Measurements from ENCODE around the gene UBAC2.

UBAC2 gene

DNA sequence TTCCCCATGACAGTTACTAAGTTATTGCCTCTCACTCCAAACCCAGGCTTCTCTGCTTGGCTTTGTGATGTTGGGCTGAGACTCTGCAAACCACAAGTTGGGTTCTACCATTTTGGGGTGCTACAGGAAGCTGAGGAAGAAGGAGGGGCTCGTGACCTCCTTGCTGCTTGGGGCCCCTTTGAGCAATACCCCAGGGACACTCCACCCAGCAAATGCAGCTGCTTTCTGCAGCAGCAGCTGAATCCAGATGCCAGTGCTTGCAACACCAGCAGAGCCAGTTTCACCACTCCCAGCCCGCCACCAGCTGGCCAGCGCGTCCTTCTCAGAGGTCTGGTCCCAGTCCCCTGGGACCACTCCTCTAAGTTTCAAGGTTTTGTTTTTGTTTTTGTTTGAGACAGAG lies 22.0 kb upstream of the UBAC2 start:
- in situ Hi-C loops (cut with MboI; ENCODE audit: low pct_unique_long_range_greater_than_20kb, low sequenced_read_pairs), result loop anchor here (10.0 kb wide), 1 partner anchor 86 kb away; no protein-coding TSS in a partner anchor
- no peak for DNase-seq

DNA sequence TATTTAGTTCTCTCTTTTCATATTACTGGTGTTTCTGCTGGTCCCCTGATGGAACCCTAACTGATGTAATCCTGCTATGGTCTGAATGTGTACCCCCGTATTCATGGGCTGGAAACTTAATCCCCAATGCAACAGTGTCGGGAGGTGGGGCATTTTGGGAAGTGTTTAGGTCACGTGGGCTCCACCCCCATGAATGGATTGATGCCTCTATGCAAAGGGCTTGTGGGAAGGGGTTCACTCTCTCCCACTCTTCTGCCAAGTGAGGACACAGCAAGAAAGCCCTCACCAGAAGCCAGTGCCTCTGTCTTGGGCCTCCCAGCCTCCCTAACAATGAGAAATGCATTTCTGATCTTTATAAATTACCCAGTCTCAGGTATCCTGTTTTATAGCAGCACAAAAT lies 21.2 kb upstream of the UBAC2 start:
- DNase-seq, result no peak
- in situ Hi-C loops (cut with MboI; ENCODE audit: low pct_unique_long_range_greater_than_20kb, low sequenced_read_pairs), result loop anchor here (10.0 kb wide), 1 partner anchor 85 kb away; no protein-coding TSS in a partner anchor

DNA sequence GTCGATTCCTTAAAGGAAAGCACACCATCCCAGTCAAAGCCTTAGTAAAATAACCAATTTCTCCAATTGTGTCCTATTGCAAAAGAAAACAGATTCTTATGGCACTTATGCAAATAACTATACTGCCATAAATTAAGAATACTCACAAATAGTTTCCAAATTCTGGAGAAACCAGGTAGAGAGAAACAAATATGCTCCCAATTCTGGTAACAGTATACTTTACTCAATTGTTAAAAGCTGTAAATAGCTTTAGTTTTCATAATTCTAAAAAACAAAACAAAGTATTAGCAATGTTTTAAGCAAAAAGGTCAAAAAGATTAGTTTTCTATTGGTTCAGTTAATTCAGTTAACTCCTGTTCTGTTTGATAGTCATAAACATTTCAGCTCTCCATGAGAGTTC lies 18.2 kb upstream of the UBAC2 start:
- no peak for DNase-seq

DNA sequence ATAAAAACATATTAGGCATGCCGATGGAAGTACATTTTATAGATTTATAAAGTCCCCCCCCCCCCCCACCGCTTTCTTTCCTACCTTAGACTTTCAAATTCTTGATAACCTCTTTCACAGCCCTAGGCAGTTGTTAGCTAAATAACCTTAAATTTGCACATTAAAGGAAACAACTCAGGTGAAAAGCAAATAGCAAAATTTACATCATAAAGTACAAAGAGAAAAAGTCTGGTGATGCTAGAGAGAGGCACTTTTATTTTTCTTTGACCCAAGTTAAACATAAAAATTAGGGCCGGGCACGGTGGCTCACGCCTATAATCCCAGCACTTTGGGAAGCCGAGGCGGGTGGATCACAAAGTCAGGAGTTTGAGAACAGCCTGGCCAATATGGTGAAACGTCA lies 15.0 kb upstream of the UBAC2 start:
- DNase-seq, result no peak
- in situ Hi-C loops (cut with MboI; ENCODE audit: low pct_unique_long_range_greater_than_20kb, low sequenced_read_pairs), result no loop called here

More for the DNA sequence above, 18.2 kb upstream of the UBAC2 start:
- in situ Hi-C loops (cut with MboI; ENCODE audit: low pct_unique_long_range_greater_than_20kb, low sequenced_read_pairs), result no loop called here

DNA sequence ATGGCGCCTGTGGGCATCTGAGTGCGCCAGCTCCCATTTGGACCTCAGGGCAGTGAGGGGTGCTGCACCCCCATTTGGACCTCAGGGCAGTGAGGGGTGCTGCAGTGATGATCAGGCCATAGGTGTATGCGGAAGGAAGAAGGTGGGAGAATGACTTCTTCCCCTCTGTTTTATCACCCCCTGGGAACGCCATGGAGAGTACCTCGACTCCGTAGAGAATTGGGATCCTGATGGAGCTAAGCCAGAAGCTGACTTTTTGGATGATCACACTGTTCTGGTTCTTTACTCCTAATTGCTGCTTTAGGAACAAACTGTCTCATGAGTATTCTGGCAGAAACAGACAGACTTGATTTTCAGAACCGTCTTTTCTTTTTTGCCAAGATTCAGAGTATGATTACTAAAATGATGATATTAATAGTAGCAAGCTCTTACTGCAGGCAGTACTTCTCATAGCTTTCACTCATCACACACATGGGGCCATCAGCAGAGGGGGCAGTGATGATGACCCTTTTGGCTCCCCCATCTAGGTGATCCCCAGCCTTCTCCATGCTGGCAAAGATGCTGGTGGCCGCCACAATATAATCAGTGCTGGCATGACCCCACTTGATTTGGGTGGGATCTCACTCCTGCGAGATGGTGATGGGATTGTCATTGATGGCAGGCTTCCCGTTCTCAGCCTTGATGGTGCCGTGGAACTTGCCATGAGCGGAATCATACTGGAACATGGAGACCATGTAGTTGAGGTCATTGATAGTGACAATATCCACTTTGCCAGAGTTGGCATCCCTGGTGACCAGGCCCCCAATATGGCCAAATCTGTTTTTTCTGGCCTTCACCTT lies 10.3 kb upstream of the UBAC2 start:
- in situ Hi-C loops (cut with MboI; ENCODE audit: low pct_unique_long_range_greater_than_20kb, low sequenced_read_pairs), result no loop called here

DNA sequence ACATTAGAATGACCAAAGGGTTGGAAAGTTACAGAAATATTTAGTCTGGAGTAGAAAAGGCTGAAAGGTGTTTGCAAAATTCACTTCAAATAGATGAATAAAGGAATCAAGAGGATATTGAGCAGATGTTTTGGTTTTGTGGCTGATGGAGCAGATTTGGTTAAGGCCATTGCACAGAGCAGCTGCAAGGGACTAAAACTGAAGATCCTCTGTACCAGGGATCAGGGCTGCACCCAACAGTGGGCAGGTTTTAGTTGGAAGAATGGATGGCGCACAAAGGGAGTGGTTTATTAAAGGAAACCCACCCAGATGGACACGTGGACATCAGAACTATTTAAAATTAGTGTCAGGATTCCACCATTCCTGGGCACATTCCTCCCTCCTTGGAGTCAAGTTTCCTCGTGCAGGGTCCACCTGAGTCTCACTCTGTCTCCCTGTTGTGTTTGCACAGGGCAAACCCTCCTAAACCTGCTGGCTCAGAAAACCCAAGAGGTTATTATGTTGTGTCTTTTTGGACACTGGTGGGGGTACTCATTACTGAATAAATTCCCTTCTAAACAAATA lies 9.2 kb upstream of the UBAC2 start:
- no peak for DNase-seq
- in situ Hi-C loops (cut with MboI; ENCODE audit: low pct_unique_long_range_greater_than_20kb, low sequenced_read_pairs), result no loop called here

More for the DNA sequence above, 10.3 kb upstream of the UBAC2 start:
- DNase-seq, result no peak

DNA sequence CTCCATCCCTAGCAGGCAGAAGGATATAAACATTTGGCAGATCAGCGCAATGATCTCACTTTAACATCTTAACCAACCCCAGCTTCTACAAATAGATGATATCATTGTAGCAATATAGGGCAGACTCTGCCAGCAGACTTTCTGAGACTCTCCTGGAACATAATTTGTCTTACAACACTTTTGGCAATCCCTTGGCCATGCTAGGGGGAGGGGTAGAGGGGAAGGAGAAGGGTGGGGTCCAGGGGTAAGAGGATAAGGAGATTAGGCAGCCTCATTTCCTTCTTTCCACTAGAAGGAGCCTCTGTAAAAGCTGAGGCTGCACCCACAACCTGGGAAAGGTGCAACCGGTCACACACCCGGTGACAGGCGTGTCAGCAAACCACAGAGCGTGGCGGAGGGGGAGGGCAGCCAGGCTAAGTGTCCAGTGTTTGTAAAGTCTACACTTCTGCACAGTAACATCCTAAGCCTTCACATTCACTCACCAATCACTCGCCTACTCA lies 8.7 kb upstream of the UBAC2 start:
- in situ Hi-C loops (cut with MboI; ENCODE audit: low pct_unique_long_range_greater_than_20kb, low sequenced_read_pairs), result no loop called here
- no peak for DNase-seq

DNA sequence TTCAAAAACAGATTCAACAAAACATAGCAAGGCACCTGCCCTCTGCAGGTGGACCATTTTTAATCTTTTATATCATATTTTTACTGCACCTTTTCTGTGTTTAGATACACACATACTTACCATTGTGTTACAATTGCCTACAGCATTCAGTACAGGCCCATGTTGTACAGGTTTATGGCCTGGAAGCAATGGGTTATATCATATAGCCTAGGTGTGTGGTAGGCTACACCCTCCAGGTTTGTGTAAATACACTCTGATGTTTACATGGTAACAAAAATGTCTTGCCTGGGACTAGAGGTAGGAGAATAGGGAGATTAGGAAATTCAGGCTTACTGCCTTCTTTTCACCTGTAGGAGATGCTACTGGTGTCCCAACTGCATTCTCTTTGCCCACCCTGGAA lies 8.2 kb upstream of the UBAC2 start:
- no peak for DNase-seq
- in situ Hi-C loops (cut with MboI; ENCODE audit: low pct_unique_long_range_greater_than_20kb, low sequenced_read_pairs), result no loop called here

DNA sequence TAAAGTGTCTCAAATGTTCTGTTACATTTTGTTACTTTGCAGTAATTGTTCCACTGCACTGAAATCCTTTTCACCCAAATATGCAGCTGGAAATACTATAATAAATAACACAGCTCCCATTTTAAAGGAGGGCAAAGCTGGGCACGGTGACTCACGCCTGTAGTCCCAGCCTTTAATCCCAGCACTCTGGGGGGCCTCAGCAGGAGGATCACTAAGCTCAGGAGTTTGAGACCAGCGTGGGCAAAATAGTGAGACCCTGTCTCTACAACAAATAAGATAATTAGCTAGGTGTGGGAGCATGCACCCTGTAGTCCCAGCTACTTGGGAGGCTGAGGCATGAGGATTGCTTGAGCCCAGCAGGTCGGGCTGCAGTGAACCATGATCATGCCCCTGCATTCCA lies 7.5 kb upstream of the UBAC2 start:
- DNase-seq, result no peak
- in situ Hi-C loops (cut with MboI; ENCODE audit: low pct_unique_long_range_greater_than_20kb, low sequenced_read_pairs), result no loop called here

DNA sequence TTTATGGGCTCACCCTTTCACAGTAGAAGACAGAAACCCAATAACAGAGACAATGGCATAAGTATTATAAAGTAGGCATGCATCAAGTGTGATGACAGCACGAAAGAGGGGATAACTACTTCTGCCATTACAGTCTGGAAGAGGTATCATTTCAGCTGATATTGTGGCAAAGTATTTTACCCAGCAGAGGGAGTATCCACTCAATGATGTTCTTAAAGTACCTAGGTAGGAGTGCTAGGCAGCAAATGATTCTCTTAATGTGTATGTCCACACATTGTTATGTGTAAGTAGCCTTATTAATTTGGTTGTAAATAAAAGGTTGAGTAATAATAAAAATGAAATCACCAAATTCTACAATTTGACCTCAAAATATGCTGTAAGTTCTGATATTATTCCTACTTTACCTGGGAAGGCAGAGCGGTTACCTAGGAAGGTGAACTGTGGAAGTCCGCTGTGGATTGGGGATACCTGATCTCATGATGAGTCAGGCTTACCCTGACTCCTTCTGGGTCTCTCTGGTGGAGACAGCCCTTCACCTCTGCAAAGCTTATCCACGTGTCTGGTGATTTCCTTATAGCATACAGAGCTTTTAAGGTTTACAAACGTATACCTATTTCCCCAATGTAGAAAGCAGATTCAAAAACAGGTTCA lies 4.1 kb upstream of the UBAC2 start:
- in situ Hi-C loops (cut with MboI; ENCODE audit: low pct_unique_long_range_greater_than_20kb, low sequenced_read_pairs), result no loop called here
- DNase-seq, result peak; percentile 32

DNA sequence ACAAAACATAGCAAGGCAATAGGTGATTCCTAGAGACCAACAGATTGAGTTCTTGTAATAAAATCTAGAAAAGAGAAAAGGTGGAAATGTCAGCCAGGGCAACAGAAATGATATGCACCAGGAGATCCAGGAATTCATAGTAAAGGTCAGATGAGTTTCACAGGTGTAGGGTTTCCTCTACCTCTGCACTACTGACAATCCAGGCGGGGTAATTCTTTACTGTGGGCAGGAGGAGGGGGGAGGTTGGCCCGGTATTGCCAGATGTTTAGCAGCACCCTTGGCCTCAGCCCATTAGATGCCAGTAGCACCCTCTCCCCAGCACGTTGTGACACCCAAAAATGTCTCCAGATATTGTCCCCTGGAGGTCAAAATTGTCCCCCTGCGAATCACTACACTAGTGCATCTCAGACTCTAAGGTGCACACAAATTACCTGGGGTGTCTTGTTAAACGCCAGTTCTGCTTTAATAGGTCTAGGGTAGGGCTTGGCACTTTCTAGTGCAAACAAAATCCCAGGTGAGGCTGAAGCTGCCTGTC lies 3.5 kb upstream of the UBAC2 start:
- no peak for DNase-seq
- in situ Hi-C loops (cut with MboI; ENCODE audit: low pct_unique_long_range_greater_than_20kb, low sequenced_read_pairs), result no loop called here

DNA sequence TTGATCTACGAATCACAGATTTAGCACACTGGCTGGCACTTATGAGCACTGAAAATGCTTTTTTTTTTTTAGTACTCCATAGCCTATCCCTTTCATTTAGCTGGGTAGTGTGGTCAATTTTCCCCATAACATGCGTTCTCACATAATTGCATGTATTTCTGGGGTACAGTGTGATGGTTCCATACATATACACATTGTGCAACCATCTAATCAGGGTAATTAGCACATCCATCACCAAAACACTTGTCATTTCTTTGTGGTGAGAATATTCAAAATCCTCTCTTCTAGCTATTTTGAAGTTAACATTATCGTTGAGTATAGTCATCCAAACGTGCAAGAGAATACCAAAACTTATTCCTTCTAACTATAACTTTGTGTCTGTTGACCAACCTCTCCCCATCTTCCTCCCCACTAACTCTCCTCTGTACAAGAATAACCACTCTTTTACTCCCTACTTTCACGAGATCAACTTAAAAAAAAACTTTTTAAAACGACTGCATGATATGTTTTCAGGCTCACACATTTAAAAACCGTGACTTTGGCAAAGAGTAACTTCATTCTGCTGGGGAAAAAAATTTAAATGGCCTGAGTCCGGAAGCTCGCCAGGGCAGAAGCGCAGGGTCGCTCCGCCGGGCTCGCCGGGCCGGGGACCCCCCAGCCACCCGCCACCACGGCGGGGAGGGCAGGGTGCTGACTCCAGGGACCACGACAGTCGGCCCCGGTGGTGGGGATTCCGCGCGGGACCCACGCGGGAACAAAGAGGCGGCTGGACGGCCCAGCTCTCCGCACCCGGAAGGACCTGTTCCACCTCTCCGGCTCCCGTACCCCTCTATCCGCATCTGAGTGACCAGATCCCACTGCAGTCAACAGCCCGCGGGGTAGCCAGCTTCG lies 868 bp upstream of the UBAC2 start:
- DNase-seq, result peak; percentile 32
- in situ Hi-C loops (cut with MboI; ENCODE audit: low pct_unique_long_range_greater_than_20kb, low sequenced_read_pairs), result no loop called here

DNA sequence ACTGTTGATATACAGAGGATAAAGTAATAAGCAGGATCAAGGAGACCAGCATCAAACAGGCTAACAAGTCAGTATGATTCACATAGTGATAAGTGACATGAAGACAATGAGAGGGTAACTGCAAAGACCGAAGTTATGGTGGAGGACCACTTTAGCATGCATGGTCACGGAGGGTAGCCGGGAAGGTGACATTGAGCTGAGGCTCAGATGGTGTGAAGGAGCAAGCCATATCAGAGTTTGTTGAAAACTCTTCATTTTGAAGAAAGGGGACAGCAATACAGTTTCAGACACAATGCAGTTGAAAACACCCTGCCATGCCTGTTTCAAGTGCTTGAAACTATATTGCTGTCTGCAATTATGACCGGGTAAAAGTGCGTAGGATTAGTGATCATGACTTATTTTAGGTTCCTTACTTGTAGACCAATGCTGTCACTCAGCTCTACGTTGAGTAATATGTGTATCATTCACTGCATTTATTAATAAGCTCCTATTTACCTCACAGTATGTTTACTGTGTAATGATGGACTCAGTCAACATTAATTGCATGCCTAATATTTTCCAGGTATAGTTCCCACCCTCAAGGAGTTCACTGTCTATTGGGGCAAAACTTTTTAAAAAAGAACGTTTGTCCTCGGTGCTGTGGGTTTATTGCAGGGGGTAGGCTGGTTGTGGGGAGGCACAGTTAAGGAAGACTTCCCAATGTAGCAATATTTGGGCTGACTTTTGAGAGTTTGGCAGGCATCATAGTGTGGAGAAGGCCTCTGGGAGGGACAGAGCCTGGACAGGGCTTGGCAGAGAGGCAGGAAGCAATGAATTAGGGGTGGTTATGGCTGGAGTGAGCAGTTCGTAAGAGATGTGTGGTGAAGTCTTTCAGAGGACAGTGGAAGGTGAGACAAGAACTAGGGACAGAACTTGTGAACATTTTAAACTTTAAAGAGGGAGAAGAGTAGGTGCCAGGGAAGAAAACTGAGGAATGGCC lies 3.2 kb downstream of the UBAC2 start:
- in situ Hi-C loops (cut with MboI; ENCODE audit: low pct_unique_long_range_greater_than_20kb, low sequenced_read_pairs), result no loop called here
- DNase-seq, result no peak

DNA sequence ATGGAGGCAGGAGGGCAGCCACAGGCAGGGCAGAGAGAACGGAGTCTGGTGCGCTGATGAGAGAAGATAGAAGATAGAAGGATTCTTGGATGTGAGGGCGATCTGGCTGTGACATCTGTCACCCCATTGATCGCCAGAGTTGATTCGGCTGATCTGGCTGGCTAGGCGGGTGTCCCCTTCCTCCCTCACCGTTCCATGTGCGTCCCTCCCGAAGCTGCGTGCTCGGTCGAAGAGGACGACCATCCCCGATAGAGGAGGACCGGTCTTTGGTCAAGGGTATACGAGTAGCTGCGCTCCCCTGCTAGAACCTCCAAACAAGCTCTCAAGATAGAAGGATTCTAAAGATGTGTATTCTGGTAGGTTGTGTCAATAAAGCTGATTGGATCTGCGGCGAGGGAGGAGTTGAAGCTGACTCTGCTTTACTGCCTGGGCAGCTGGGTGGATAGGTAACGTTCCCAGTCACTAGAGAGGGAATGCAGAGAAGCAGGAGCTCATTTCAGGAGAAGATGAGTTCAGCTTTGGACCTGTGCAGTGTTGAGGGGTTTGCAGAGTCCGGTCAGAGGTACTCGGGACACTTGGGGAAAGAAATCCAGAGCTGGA lies 5.1 kb downstream of the UBAC2 start:
- DNase-seq, result no peak
- in situ Hi-C loops (cut with MboI; ENCODE audit: low pct_unique_long_range_greater_than_20kb, low sequenced_read_pairs), result no loop called here

DNA sequence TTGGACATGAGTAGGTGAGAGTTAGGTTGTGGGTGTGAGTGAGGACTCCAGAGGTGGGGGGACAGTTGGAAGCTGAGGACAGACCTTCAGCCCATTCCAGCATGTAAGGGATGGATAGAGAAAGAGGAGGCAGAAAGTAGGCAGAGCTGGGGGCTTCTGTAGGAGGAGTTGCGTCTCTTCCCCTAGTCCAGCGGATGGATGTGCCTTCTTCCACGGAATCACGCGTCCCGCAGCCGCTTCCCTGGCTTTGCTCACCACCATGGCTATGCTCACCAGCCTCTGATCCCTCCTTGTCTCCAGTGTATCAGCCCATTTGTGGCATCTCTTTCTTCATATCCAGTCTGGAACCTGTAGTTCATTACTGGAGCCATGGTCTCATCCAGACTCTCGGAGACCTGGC lies 5.6 kb downstream of the UBAC2 start:
- in situ Hi-C loops (cut with MboI; ENCODE audit: low pct_unique_long_range_greater_than_20kb, low sequenced_read_pairs), result no loop called here
- no peak for DNase-seq

DNA sequence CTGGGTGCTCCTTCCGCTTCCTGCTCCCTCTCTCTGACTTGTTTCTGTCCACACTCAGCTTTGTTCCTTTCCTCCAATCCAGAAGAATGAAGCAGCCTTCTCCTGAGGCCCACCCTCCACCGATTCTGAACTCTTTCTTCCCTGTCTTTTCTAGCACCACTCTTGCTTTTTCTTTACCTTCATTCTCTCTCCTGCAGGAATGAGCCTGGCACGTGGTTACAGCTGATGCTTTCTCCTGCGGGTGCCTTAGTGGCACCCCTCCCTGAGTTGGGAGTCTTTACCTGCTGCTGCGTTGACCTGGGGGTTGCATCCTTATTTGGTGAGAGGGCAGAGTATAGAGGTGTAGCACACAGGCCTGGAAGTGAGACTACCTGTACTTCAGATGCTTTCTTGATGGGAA lies 6.2 kb downstream of the UBAC2 start:
- in situ Hi-C loops (cut with MboI; ENCODE audit: low pct_unique_long_range_greater_than_20kb, low sequenced_read_pairs), result no loop called here

DNA sequence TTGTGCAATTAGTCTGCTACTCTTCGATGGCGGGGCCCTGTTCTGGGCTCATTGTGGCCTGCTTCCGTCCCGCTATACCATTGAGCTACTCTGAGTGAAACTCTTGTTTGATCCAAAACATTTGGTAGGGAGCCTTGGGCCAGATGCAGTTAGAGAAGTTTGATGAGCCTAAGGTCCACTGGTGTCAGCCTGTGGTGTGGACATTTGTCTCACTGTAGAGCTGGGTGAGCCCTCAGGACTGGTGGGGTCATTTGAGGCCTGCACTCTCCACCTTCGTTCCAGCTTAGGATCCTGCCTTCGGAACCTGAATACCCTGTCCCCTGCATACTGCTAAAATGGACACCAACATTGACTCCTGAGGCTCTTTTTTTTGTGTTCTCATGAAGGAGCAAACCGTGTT lies 6.9 kb downstream of the UBAC2 start:
- in situ Hi-C loops (cut with MboI; ENCODE audit: low pct_unique_long_range_greater_than_20kb, low sequenced_read_pairs), result no loop called here

More for the DNA sequence above, 6.2 kb downstream of the UBAC2 start:
- no peak for DNase-seq

DNA sequence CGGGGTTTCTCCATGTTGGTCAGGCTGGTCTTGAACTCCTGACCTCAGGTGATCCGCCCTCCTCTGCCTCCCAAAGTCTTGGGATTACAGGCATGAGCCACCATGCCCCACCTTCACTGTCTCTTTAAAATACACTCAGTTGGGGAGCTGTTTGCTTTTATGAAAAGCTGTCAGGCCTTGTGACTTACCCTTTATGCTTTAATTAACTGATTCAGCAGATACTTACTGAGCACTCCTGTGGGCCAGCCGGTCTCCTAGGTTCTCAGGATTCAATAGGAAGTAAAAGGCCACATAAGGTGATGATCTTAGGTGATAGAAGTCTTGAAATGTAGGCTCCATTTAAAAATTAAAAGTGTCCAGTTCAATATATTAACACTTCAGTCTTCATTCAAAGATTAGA lies 7.5 kb downstream of the UBAC2 start:
- DNase-seq, result no peak
- in situ Hi-C loops (cut with MboI; ENCODE audit: low pct_unique_long_range_greater_than_20kb, low sequenced_read_pairs), result no loop called here

More for the DNA sequence above, 6.9 kb downstream of the UBAC2 start:
- DNase-seq, result no peak
